Thyroid gland (tissue), 4 donors: ENCODE data around the gene GRAMD1B.

Source experiments
- POLR2A ChIP-seq, 2 donors: fragments of 450-650 bp; IDR thresholded peaks; one replicate each; pipeline ENCODE4 v1.6.1; 2017; ENCODE audit warnings: antibody characterized with exemption in 2 of 2, mild to moderate bottlenecking in 2 of 2, moderate library complexity in 1 of 2
- TF ChIP-seq, protein P1 (sequence below), 6 experiments: fragments of 200-600 bp in 3 of 6; fragments of 450-650 bp in 3 of 6; sonication (generic) in 3 of 6; IDR thresholded peaks; one replicate each; pipeline ENCODE4 v1.5.1; 2016 to 2019; ENCODE audit warnings: antibody characterized with exemption in 6 of 6, mild to moderate bottlenecking in 2 of 6, inconsistent platforms in 1 of 6, moderate library complexity in 1 of 6

- TF ChIP-seq, protein P1, sequence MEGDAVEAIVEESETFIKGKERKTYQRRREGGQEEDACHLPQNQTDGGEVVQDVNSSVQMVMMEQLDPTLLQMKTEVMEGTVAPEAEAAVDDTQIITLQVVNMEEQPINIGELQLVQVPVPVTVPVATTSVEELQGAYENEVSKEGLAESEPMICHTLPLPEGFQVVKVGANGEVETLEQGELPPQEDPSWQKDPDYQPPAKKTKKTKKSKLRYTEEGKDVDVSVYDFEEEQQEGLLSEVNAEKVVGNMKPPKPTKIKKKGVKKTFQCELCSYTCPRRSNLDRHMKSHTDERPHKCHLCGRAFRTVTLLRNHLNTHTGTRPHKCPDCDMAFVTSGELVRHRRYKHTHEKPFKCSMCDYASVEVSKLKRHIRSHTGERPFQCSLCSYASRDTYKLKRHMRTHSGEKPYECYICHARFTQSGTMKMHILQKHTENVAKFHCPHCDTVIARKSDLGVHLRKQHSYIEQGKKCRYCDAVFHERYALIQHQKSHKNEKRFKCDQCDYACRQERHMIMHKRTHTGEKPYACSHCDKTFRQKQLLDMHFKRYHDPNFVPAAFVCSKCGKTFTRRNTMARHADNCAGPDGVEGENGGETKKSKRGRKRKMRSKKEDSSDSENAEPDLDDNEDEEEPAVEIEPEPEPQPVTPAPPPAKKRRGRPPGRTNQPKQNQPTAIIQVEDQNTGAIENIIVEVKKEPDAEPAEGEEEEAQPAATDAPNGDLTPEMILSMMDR (IDR thresholded peaks at IDR 0.05), result peak in 4 of 6 experiments; percentile 21 to 38 (median 24)
- TF ChIP-seq POLR2A (IDR thresholded peaks at IDR 0.05), result no peak
These were observed 45.4 kb downstream of the GRAMD1B start for GRCh38 chr11:123475469-123475868.
